HEK293 (cell line): ENCODE data around the gene PHLDB3.

Experiments
- BCL11A ChIP-seq: fragments of 450-650 bp; formaldehyde crosslinking; IDR thresholded peaks from 2 replicates; pipeline ENCODE4 v1.5.1; 2016; ENCODE audit warnings: low read depth, missing biosample characterization, missing genetic modification characterization
- EGR2 ChIP-seq: fragments of 450-650 bp; formaldehyde crosslinking; IDR thresholded peaks from 2 replicates; pipeline ENCODE4 v1.5.1; 2016; ENCODE audit warnings: low read depth, missing biosample characterization, missing genetic modification characterization
- HOXC10 ChIP-seq: sonication (generic); formaldehyde crosslinking; IDR thresholded peaks from 2 replicates; pipeline ENCODE4 v1.8.1; 2023; ENCODE audit warnings: mild to moderate bottlenecking, missing genetic modification reagents
- HOXD13 ChIP-seq: sonication (generic); formaldehyde crosslinking; IDR thresholded peaks from 2 replicates; pipeline ENCODE4 v1.8.0; 2022; ENCODE audit warnings: missing genetic modification reagents, borderline replicate concordance
- IKZF3 ChIP-seq: fragments of 450-650 bp; IDR thresholded peaks from 2 replicates; pipeline ENCODE4 v1.5.0; 2018; ENCODE audit warnings: missing biosample characterization, mild to moderate bottlenecking, missing genetic modification characterization, moderate library complexity
- KLF10 ChIP-seq: fragments of 450-650 bp; IDR thresholded peaks from 2 replicates; pipeline ENCODE4 v1.5.1; 2018; ENCODE audit warnings: missing biosample characterization, mild to moderate bottlenecking, missing genetic modification characterization
- REPIN1 ChIP-seq: fragments of 450-650 bp; formaldehyde crosslinking; IDR thresholded peaks from 2 replicates; pipeline ENCODE4 v1.5.1; 2017; ENCODE audit warnings: missing biosample characterization, missing genetic modification characterization, low read depth
- SCRT1 ChIP-seq: fragments of 450-650 bp; formaldehyde crosslinking; IDR thresholded peaks from 2 replicates; pipeline ENCODE4 v1.5.1; 2016; ENCODE audit warnings: missing biosample characterization, missing genetic modification characterization, borderline replicate concordance
- TCF7L2 ChIP-seq: IDR thresholded peaks from 2 replicates; pipeline ENCODE4 v1.6.1; 2011; ENCODE audit warnings: low read depth, mild to moderate bottlenecking, inconsistent platforms, low read length, moderate library complexity, borderline replicate concordance
- TRIM28 ChIP-seq: IDR thresholded peaks from 2 replicates; pipeline ENCODE4 v1.6.1; 2011; ENCODE audit warnings: low read length, control low read depth, borderline replicate concordance
- ZBTB10 ChIP-seq: fragments of 450-650 bp; formaldehyde crosslinking; IDR thresholded peaks from 2 replicates; pipeline ENCODE4 v1.5.1; 2016; ENCODE audit warnings: missing biosample characterization, missing genetic modification characterization
- ZBTB17 ChIP-seq: fragments of 450-650 bp; formaldehyde crosslinking; IDR thresholded peaks from 2 replicates; pipeline ENCODE4 v1.5.1; 2016; ENCODE audit warnings: missing biosample characterization, missing genetic modification characterization
- ZBTB44 ChIP-seq: fragments of 450-650 bp; IDR thresholded peaks from 2 replicates; pipeline ENCODE4 v1.5.1; 2018; ENCODE audit warnings: missing biosample characterization, mild to moderate bottlenecking, missing genetic modification characterization
- ZBTB48 ChIP-seq: fragments of 450-650 bp; formaldehyde crosslinking; IDR thresholded peaks from 2 replicates; pipeline ENCODE4 v1.5.1; 2016; ENCODE audit warnings: missing biosample characterization, missing genetic modification characterization
- ZBTB8A ChIP-seq: fragments of 450-650 bp; formaldehyde crosslinking; IDR thresholded peaks from 2 replicates; pipeline ENCODE4 v1.5.1; 2016; ENCODE audit warnings: missing biosample characterization, missing genetic modification characterization
- ZFP69B ChIP-seq: fragments of 450-650 bp; formaldehyde crosslinking; IDR thresholded peaks from 2 replicates; pipeline ENCODE4 v1.5.1; 2016; ENCODE audit warnings: missing biosample characterization, missing genetic modification characterization
- ZNF140 ChIP-seq: fragments of 450-650 bp; formaldehyde crosslinking; IDR thresholded peaks from 2 replicates; pipeline ENCODE4 v1.5.1; 2016; ENCODE audit warnings: missing biosample characterization, missing genetic modification characterization
- ZNF155 ChIP-seq: fragments of 450-650 bp; formaldehyde crosslinking; IDR thresholded peaks from 2 replicates; pipeline ENCODE4 v1.5.1; 2016; ENCODE audit warnings: missing biosample characterization, missing genetic modification characterization
- ZNF18 ChIP-seq: fragments of 450-650 bp; formaldehyde crosslinking; IDR thresholded peaks from 2 replicates; pipeline ENCODE4 v1.5.1; 2016; ENCODE audit warnings: missing biosample characterization, missing genetic modification characterization
- ZNF214 ChIP-seq: fragments of 450-650 bp; formaldehyde crosslinking; IDR thresholded peaks from 2 replicates; pipeline ENCODE4 v1.5.1; 2017; ENCODE audit warnings: missing biosample characterization, mild to moderate bottlenecking, missing genetic modification characterization, borderline replicate concordance
- ZNF350 ChIP-seq: fragments of 450-650 bp; formaldehyde crosslinking; IDR thresholded peaks from 2 replicates; pipeline ENCODE4 v1.5.0; 2017; ENCODE audit warnings: missing biosample characterization, mild to moderate bottlenecking, missing genetic modification characterization
- ZNF366 ChIP-seq: fragments of 450-650 bp; formaldehyde crosslinking; conservative IDR thresholded peaks from 2 replicates; pipeline ENCODE4 v1.5.1; 2016; ENCODE audit warnings: missing biosample characterization, missing genetic modification characterization
- ZNF423 ChIP-seq: fragments of 450-650 bp; formaldehyde crosslinking; IDR thresholded peaks from 2 replicates; pipeline ENCODE4 v1.5.1; 2016; ENCODE audit warnings: missing biosample characterization, missing genetic modification characterization
- ZNF48 ChIP-seq: fragments of 450-650 bp; formaldehyde crosslinking; IDR thresholded peaks from 2 replicates; pipeline ENCODE4 v1.5.1; 2016; ENCODE audit warnings: missing biosample characterization, missing genetic modification characterization
- ZNF521 ChIP-seq: fragments of 450-650 bp; formaldehyde crosslinking; IDR thresholded peaks from 2 replicates; pipeline ENCODE4 v1.5.1; 2017; ENCODE audit warnings: missing biosample characterization, mild to moderate bottlenecking, missing genetic modification characterization
- ZNF555 ChIP-seq: fragments of 450-650 bp; formaldehyde crosslinking; conservative IDR thresholded peaks from 2 replicates; pipeline ENCODE4 v1.5.1; 2017; ENCODE audit warnings: missing biosample characterization, mild to moderate bottlenecking, missing genetic modification characterization, inconsistent platforms
- ZNF571 ChIP-seq: fragments of 450-650 bp; formaldehyde crosslinking; IDR thresholded peaks from 2 replicates; pipeline ENCODE4 v1.5.0; 2017; ENCODE audit warnings: missing biosample characterization, missing genetic modification characterization
- ZNF747 ChIP-seq: fragments of 450-650 bp; formaldehyde crosslinking; IDR thresholded peaks from 2 replicates; pipeline ENCODE4 v1.5.1; 2016; ENCODE audit warnings: missing biosample characterization, missing genetic modification characterization
- TF ChIP-seq, protein P1 (sequence below): fragments of 450-650 bp; formaldehyde crosslinking; IDR thresholded peaks from 2 replicates; pipeline ENCODE4 v1.5.1; 2016; ENCODE audit warnings: missing biosample characterization, missing genetic modification characterization
- TF ChIP-seq, protein P2 (sequence below): sonication (generic); formaldehyde crosslinking; IDR thresholded peaks from 2 replicates; pipeline ENCODE4 v1.8.1; 2022; ENCODE audit warnings: mild to moderate bottlenecking, moderate library complexity, missing genetic modification reagents

PHLDB3 gene

GRCh38 chr19:43524922-43525835, 20.6 kb upstream of the PHLDB3 start (continued):
- TF ChIP-seq ZNF747 (tag by site-specific recombination) (no peak), BCL11A (tag by site-specific recombination) (0 out of 2 replicates have a peak, but pooled peaks have one; percentile 31), IKZF3 (tag by site-specific recombination) (peak; percentile 59; the same call in 1 of the 2 replicates), ZNF48 (tag by site-specific recombination) (no peak), ZBTB44 (peak; percentile 61), ZNF18 (tag by site-specific recombination) (no peak), ZNF350 (tag by site-specific recombination) (no peak), HOXD13 (CRISPR knock-in tag) (no peak), ZNF366 (tag by site-specific recombination) (0 out of 2 replicates have a peak, but pooled peaks have one; percentile 53), ZBTB48 (no peak), REPIN1 (tag by site-specific recombination) (no peak), ZNF521 (tag by site-specific recombination) (no peak), ZNF423 (tag by site-specific recombination) (peak; percentile 66; the same call in 1 of the 2 replicates), ZBTB8A (no peak), ZNF571 (tag by site-specific recombination) (no peak), TRIM28 (no peak), ZNF555 (no peak), KLF10 (tag by site-specific recombination) (no peak), ZBTB17 (tag by site-specific recombination) (peak; percentile 28; the same call in 1 of the 2 replicates), ZFP69B (peak; percentile 90), SCRT1 (no peak), EGR2 (tag by site-specific recombination) (peak; percentile 80), ZNF140 (tag by site-specific recombination) (no peak), ZNF214 (no peak), TCF7L2 (no peak), ZBTB10 (tag by site-specific recombination) (no peak), HOXC10 (CRISPR knock-in tag) (no peak), ZNF155 (tag by site-specific recombination) (no peak)
- TF ChIP-seq, protein P1, sequence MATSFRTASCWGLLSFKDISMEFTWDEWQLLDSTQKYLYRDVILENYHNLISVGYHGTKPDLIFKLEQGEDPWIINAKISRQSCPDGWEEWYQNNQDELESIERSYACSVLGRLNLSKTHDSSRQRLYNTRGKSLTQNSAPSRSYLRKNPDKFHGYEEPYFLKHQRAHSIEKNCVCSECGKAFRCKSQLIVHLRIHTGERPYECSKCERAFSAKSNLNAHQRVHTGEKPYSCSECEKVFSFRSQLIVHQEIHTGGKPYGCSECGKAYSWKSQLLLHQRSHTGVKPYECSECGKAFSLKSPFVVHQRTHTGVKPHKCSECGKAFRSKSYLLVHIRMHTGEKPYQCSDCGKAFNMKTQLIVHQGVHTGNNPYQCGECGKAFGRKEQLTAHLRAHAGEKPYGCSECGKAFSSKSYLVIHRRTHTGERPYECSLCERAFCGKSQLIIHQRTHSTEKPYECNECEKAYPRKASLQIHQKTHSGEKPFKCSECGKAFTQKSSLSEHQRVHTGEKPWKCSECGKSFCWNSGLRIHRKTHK (tag by site-specific recombination) = no peak
- TF ChIP-seq, protein P2, sequence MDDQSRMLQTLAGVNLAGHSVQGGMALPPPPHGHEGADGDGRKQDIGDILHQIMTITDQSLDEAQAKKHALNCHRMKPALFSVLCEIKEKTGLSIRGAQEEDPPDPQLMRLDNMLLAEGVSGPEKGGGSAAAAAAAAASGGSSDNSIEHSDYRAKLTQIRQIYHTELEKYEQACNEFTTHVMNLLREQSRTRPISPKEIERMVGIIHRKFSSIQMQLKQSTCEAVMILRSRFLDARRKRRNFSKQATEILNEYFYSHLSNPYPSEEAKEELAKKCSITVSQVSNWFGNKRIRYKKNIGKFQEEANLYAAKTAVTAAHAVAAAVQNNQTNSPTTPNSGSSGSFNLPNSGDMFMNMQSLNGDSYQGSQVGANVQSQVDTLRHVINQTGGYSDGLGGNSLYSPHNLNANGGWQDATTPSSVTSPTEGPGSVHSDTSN (CRISPR knock-in tag) = no peak
